GM18951 (cell line): ENCODE results near the gene PHLDB2.

ENCODE experiments used
- POLR2A ChIP-seq: IDR thresholded peaks from 4 replicates; pipeline ENCODE4 v1.6.1; 2011; ENCODE audit warnings: mild to moderate bottlenecking; ENCODE audit not compliant: insufficient read length, insufficient read depth; ENCODE audit errors: extremely low read depth
- in situ Hi-C: fragments of 300-500 bp; cut with MboI; formaldehyde crosslinking; loops from one replicate; pipeline ENCODE4 v1.12.0; 2022; ENCODE audit warnings: low sequenced_read_pairs, mixed read lengths, inconsistent platforms; ENCODE audit not compliant: unreplicated experiment

Gene PHLDB2

DNA sequence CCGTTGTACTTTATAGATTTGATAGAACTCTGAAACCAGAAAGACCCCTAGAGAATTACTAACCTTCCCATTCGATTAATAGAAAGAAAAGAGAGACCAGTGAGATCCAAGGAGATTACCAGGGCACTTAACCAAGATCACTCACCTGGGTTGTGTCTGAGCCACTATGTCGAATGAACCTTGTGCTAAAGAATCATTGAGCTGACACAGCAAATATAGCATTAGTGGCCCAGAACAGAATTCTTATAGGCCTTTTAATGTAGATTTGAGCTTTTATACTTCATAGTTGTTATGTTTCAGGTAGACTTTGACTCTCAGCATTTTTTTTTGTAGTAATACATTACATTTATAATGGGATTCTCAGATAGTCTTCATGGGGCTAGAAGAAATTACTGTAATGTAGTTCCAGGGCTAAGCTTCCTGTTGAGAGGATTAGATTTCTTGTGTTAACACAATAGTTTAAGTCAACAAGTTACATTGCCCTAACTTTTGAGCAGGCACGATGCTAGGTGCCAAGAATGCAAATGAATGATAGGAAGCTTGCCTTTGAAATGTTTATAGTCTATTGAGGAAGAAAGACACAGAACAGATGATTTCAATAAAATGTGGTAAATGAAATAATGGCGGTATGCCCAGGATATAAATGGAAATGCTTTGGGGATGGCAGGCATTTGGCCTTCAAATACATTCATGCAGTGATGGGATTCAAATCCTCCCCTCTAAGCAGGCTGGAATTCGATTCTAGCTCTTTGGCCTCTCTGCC lies 95.3 kb downstream of the PHLDB2 start:
- TF ChIP-seq POLR2A = no peak
- in situ Hi-C loops = loop anchor here (10.0 kb wide), 1 partner anchor 230 kb away; no protein-coding TSS in a partner anchor

DNA sequence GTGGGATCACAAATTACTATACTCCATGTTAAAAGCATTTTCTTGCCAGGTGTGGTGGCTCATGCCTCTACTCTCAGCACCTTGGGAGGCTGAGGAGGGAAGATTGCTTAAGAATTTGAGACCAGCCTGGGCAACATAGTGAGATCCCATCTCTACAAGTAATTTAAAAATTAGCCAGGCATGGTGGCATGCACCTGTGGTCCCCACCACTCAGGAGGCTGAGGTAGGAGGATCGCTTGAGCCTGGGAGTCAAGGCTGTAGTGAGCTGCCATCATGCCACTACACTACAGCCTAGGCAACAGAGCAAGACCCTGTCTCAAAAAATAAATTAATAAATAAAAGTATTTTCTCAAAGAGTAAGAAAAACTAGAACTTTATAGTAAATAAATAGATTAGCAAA lies 96.8 kb downstream of the PHLDB2 start:
- TF ChIP-seq POLR2A = no peak
- in situ Hi-C loops = loop anchor here (10.0 kb wide), 1 partner anchor 231 kb away; no protein-coding TSS in a partner anchor

DNA sequence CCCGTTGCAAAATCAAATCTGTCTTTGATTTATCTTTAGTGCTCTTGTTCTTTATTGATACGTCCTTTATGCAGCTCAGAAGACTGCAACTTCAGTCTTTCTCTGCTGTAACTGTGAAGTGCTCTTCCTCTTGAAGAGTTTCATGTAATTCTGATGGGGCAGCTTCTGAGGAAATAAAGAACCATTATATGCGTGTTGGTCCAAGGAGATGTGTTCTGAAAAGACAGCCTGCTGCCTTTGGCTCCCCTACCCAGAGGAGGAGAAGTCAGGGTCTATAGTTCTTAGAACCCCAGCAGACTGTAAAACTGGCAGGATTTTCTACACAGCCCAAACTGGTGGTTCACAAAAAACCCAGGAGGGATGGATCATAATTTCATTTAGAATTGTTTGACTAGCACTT lies 97.4 kb downstream of the PHLDB2 start:
- no peak for TF ChIP-seq POLR2A
- in situ Hi-C loops = loop anchor here (10.0 kb wide), 1 partner anchor 232 kb away; no protein-coding TSS in a partner anchor

GRCh38 chr3:111956995-111957734 lies 98.1 kb downstream of the PHLDB2 start:
- TF ChIP-seq POLR2A = no peak
- in situ Hi-C loops = loop anchor here (10.0 kb wide), 1 partner anchor 232 kb away; no protein-coding TSS in a partner anchor

- in situ Hi-C loops = no loop called here
- TF ChIP-seq POLR2A = no peak
Measured at GRCh38 chr3:111961461-111962164, 102.5 kb downstream of the PHLDB2 start.

DNA sequence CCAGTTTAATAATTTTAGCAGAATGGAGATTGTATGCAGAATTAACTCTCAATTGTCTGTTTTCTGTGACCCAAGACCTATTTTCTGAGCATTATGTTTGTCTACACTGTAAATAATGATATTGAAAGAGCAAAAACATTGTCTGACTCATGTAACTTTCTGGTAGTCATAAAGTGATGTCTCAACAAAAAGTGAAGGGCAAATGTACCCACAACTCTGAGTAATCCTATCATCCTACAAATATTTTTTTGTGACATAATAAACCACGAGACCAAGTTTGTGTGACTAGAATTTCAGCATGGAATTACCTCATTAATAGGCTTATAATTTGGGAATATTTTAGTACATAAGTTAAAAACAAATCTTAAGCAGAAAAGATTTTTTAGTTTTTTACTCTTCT lies 104.4 kb downstream of the PHLDB2 start:
- TF ChIP-seq POLR2A = no peak
- in situ Hi-C loops = no loop called here

DNA sequence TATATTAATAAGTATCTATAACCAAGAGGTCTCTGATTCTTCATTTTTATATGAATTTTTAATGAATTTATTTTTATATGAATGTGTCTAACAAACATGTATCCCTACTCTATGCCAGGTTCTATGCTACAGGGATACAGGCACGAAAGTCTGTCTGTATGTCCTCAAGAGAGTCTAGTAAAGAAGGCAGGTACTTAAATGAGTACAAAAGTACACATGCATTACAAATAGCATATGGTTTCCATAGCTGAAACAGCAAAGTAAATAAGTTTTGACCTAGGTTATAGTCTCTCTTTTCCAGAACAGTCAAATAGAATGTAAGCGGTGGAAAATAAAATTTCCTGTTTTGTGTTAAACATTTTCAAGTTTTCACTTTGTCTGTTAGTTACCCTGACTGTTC lies 106.4 kb downstream of the PHLDB2 start:
- in situ Hi-C loops = no loop called here
- no peak for TF ChIP-seq POLR2A

- in situ Hi-C loops = no loop called here
- TF ChIP-seq POLR2A = no peak
Measured at GRCh38 chr3:111967068-111967467, 108.0 kb downstream of the PHLDB2 start.

DNA sequence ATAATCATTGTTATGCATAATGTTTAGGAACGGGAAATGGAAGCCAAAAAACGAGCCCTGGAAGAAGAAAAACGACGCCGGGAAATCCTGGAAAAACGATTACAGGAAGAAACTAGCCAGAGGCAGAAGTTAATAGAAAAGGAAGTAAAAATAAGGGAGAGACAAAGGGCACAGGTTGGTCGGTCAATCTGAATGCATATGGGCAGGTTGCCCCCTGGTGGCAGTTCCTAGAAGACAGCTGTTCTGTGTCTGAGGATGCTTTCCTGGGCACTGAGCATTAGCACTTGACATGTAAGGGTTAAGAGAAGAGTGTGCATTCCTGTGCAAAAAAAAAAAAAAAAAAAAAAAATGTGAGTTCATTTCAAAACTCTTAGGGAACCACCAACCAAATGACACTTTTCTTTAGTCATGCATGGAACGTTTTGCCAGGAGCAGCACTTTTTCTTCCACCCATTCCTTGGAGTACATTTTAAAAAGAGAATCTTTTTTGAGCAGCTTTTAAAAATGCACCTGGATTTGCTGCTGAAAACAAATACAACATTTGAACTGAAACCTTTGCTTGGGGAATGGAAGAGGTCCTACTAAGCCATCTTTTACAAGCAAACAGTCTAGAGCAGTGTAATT lies 108.7 kb downstream of the PHLDB2 start:
- in situ Hi-C loops = no loop called here
- no peak for TF ChIP-seq POLR2A

DNA sequence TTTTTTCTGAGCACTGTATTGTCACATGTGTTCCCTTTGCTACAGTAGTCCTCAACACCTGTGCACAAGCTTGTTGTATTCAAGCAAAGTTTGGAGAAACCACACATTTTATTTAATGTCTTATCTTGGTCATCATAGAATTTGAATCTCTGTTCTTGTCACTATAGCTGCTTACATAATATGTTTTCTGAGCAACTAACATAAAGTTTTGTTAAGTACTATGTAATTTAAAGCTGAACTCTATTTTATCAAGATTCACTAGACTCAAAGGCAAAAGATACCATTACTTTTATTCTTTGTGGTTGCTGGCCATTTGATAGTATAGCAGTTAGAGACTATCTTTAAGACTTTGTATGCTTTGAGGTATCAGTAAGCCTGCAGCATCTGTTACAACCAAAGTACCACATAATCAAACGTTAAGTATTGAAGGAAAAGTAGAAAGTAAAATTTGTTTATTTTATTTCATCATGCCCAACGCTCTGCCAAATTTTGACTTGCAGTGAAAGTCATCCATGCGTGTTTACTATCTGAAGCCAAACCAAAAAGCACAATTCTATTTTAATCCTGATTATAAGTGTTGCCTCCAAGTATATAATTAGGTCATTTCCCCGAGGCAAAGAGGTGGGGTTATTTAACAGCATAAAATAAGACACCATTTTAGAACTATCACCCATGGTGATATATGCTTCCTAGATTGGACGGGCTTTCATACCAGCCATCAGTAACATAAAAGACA lies 109.4 kb downstream of the PHLDB2 start:
- in situ Hi-C loops = no loop called here
- TF ChIP-seq POLR2A = no peak

GRCh38 chr3:111970376-111970775 lies 111.3 kb downstream of the PHLDB2 start:
- no peak for TF ChIP-seq POLR2A
- in situ Hi-C loops = loop anchor here (5.0 kb wide), 1 partner anchor 253 kb away; no protein-coding TSS in a partner anchor

GRCh38 chr3:111971533-111972130 lies 112.6 kb downstream of the PHLDB2 start:
- in situ Hi-C loops = loop anchor here (5.0 kb wide), 1 partner anchor 254 kb away; no protein-coding TSS in a partner anchor
- no peak for TF ChIP-seq POLR2A

GRCh38 chr3:111972891-111973290 lies 113.8 kb downstream of the PHLDB2 start:
- TF ChIP-seq POLR2A = no peak
- in situ Hi-C loops = loop anchor here (5.0 kb wide), 1 partner anchor 256 kb away; no protein-coding TSS in a partner anchor
